ENCODE data around the gene WDR93. TPM values are rescaled to one million over a fixed set of nuclear protein-coding genes. Genes with fewer than 3 reads are reported as not detected.

Gene WDR93
- total and polyA plus RNA-seq, 2 donors (not counting 1 experiment from before 2014, with no cell fraction given): 0.12 TPM; not detected in 1

DNA sequence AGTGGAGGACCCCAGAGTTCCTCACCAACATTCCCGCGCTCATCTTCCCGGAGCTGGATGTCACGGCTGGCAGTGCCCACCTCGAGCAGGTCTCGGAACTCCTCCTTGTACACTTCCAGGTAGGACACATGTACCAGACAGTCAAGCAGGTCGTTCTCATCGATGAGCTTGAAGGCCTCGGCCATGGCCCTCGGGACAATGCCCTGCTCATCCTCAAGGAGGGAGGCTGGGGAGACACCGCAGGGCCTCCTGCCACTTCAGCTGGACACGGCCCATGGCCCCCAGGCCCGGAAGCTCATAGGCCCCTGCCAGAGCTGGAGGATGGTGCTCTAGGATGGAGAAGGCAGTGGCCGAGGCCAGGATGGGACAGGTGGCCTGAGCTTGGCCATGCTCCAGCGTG is 40.9 kb upstream of the WDR93 start:
- 96% methylated on average over 10 of the region's 15 CpGs for WGBS (ENCODE audit: insufficient coverage)

DNA sequence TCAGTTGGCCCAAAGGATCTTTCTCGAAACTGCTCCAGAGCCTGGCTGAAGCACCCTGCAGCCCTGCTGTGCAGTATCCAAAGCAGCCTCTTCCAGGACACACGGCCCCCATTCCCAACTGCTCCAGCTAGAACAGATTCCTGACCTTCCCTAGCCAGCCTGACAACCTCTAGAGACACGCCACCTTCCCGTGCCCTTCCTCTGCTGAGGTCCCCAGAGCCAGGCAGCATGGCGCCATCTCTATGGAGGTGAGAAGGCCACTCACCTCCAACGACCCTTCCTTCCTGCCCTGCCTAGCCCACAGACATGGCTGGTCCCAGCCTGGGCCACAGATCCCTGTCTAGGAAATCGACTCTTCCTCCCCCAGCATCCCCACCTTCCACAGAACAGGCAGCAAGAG is 38.5 kb upstream of the WDR93 start:
- Histone ChIP-seq H3K79me2 (ENCODE audit: control insufficient read depth, insufficient read depth, low read length) (no peaks in the 10 kb centered on the region), H3K4me2 (replicated peaks; ENCODE audit: low read depth, low read length, poor library complexity, severe bottlenecking) (no peak overlapping the region), H3K4me3 (ENCODE audit: control extremely low read depth in 1 of 5, extremely low read depth in 1 of 5, insufficient read depth in 1 of 5, low read depth in 2 of 5, low read length in 4 of 5) (no peak overlapping the region), H3K27ac (ENCODE audit: low read length in 2 of 2) (no peak overlapping the region), H3K9me3 (ENCODE audit: control extremely low read depth in 1 of 3, control insufficient read depth in 2 of 3, insufficient read depth in 1 of 3, low read length in 2 of 3) (peaks cover 0 to 16% (median 0%) of the 10 kb centered on the region in 3 donors), H3K27me3 (replicated peaks in 1 of 4; ENCODE audit: control extremely low read depth in 1 of 4, control insufficient read depth in 3 of 4, insufficient read depth in 4 of 4, low read length in 3 of 4) (peaks cover 0 to 28% (median 17%) of the 10 kb centered on the region in 4 experiments), H3K4me1 (ENCODE audit: control insufficient read depth in 2 of 2, insufficient read depth in 2 of 2, low read length in 2 of 2) (peaks cover 10% of the 10 kb centered on the region in 2 donors), H4K20me1 (ENCODE audit: control insufficient read depth, insufficient read depth, low read length, poor library complexity, severe bottlenecking) (no peaks in the 10 kb centered on the region), H3K36me3 (replicated peaks in 1 of 2; ENCODE audit: control extremely low read depth in 1 of 2, control insufficient read depth in 1 of 2, extremely low read depth in 1 of 2, insufficient read depth in 2 of 2, low read length in 1 of 2) (no peaks in the 10 kb centered on the region), H3K9ac (ENCODE audit: low read length) (no peak overlapping the region), H2AFZ (ENCODE audit: insufficient read depth, low read depth, low read length, poor library complexity, severe bottlenecking) (no peak overlapping the region)
- DNase-seq: no peak
- H3K4me1 Mint-ChIP-seq: peaks cover 13% of the 10 kb centered on the region
- CTCF ChIA-PET: no interaction called here
- WGBS (ENCODE audit: insufficient coverage): 84% methylated on average over 6 of the region's 7 CpGs
- POLR2A ChIA-PET: no interaction called here
- TF ChIP-seq EZH2 (IDR thresholded peaks at IDR 0.05; ENCODE audit: borderline replicate concordance, insufficient read depth, low read depth, low read length, poor library complexity, severe bottlenecking): no peak
- TF ChIP-seq, protein P1, sequence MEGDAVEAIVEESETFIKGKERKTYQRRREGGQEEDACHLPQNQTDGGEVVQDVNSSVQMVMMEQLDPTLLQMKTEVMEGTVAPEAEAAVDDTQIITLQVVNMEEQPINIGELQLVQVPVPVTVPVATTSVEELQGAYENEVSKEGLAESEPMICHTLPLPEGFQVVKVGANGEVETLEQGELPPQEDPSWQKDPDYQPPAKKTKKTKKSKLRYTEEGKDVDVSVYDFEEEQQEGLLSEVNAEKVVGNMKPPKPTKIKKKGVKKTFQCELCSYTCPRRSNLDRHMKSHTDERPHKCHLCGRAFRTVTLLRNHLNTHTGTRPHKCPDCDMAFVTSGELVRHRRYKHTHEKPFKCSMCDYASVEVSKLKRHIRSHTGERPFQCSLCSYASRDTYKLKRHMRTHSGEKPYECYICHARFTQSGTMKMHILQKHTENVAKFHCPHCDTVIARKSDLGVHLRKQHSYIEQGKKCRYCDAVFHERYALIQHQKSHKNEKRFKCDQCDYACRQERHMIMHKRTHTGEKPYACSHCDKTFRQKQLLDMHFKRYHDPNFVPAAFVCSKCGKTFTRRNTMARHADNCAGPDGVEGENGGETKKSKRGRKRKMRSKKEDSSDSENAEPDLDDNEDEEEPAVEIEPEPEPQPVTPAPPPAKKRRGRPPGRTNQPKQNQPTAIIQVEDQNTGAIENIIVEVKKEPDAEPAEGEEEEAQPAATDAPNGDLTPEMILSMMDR (IDR thresholded peaks at IDR 0.05): no peak
- no peaks in the 10 kb centered on the region for H3K9me3 Mint-ChIP-seq (ENCODE audit: insufficient read depth)
- intact Hi-C loops (cut with micrococcal nuclease): no loop called here
- H3K4me3 Mint-ChIP-seq: no peak overlapping the region
- no peak for ATAC-seq (ENCODE audit: low read depth)
- peaks cover 31% of the 10 kb centered on the region for H3K27me3 Mint-ChIP-seq
- no peak overlapping the region for H3K27ac Mint-ChIP-seq

More for the DNA sequence above, 40.9 kb upstream of the WDR93 start:
- H3K4me1 ChIP-seq (ENCODE audit: control insufficient read depth in 2 of 2, insufficient read depth in 2 of 2, low read length in 2 of 2): peaks cover 4 to 5% of the 10 kb centered on the region in 2 donors
- no peak overlapping the region for H3K9ac ChIP-seq (ENCODE audit: low read length)
- TF ChIP-seq, protein P1 (IDR thresholded peaks at IDR 0.05): no peak
- no peak for TF ChIP-seq EZH2 (IDR thresholded peaks at IDR 0.05; ENCODE audit: borderline replicate concordance, insufficient read depth, low read depth, low read length, poor library complexity, severe bottlenecking)
- H2AFZ ChIP-seq (ENCODE audit: insufficient read depth, low read depth, low read length, poor library complexity, severe bottlenecking): no peak overlapping the region
- intact Hi-C loops (cut with micrococcal nuclease): no loop called here
- Mint-ChIP-seq H3K27me3 (peaks cover 14% of the 10 kb centered on the region), H3K9me3 (ENCODE audit: insufficient read depth) (no peaks in the 10 kb centered on the region), H3K4me1 (peaks cover 9% of the 10 kb centered on the region), H3K4me3 (no peak overlapping the region), H3K27ac (no peak overlapping the region)
- no peaks in the 10 kb centered on the region for H3K36me3 ChIP-seq (replicated peaks in 1 of 2; ENCODE audit: control extremely low read depth in 1 of 2, control insufficient read depth in 1 of 2, extremely low read depth in 1 of 2, insufficient read depth in 2 of 2, low read length in 1 of 2)
- H4K20me1 ChIP-seq (ENCODE audit: control insufficient read depth, insufficient read depth, low read length, poor library complexity, severe bottlenecking): no peaks in the 10 kb centered on the region
- no peak for DNase-seq
- H3K9me3 ChIP-seq (ENCODE audit: control extremely low read depth in 1 of 3, control insufficient read depth in 2 of 3, insufficient read depth in 1 of 3, low read length in 2 of 3): peaks cover 0 to 21% (median 0%) of the 10 kb centered on the region in 3 donors
- H3K4me2 ChIP-seq (replicated peaks; ENCODE audit: low read depth, low read length, poor library complexity, severe bottlenecking): no peak overlapping the region
- POLR2A ChIA-PET: no interaction called here
- no peaks in the 10 kb centered on the region for H3K79me2 ChIP-seq (ENCODE audit: control insufficient read depth, insufficient read depth, low read length)
- H3K27ac ChIP-seq (ENCODE audit: low read length in 2 of 2): no peak overlapping the region
- no peak overlapping the region for H3K4me3 ChIP-seq (ENCODE audit: control extremely low read depth in 1 of 5, extremely low read depth in 1 of 5, insufficient read depth in 1 of 5, low read depth in 2 of 5, low read length in 4 of 5)
- ATAC-seq (ENCODE audit: low read depth): no peak
- CTCF ChIA-PET: no interaction called here
- peaks cover 0 to 12% (median 5%) of the 10 kb centered on the region in 4 experiments for H3K27me3 ChIP-seq (replicated peaks in 1 of 4; ENCODE audit: control extremely low read depth in 1 of 4, control insufficient read depth in 3 of 4, insufficient read depth in 4 of 4, low read length in 3 of 4)
